Ovary (tissue), 9 donors: ENCODE results near the gene STK11IP. TPM values are rescaled to one million over a fixed set of nuclear protein-coding genes. Genes with fewer than 3 reads are reported as not detected.

ENCODE experiments used
- DNase-seq, 5 donors: peaks; one replicate each; pipeline ENCODE4 v3.0.0-alpha.2; 2019 to 2020
- H3K27ac ChIP-seq, 2 donors: fragments of 200-600 bp; one replicate each; pipeline versions ENCODE4 v1.5.1 to v1.8.0; 2019 to 2022
- H3K27me3 ChIP-seq: fragments of 200-600 bp; one replicate; pipeline ENCODE4 v1.8.0; 2022
- H3K36me3 ChIP-seq: fragments of 200-600 bp; sonication (generic); one replicate; pipeline ENCODE4 v1.5.1; 2019
- H3K4me1 ChIP-seq: one replicate; pipeline ENCODE4 v1.8.1; 2013; ENCODE audit warnings: mild to moderate bottlenecking, moderate library complexity; ENCODE audit not compliant: insufficient read depth
- H3K4me3 ChIP-seq: fragments of 200-600 bp; sonication (generic); one replicate; pipeline ENCODE4 v1.5.1; 2017
- H3K9me3 ChIP-seq, 2 donors: fragments of 200-600 bp in 1 of 2; sonication (generic) in 1 of 2; one replicate each; pipeline versions ENCODE4 v1.5.1 to v1.8.1; 2013 to 2019; ENCODE audit warnings: mild to moderate bottlenecking in 1 of 2, moderate library complexity in 1 of 2
- EP300 ChIP-seq: sonication (generic); formaldehyde crosslinking; IDR thresholded peaks from one replicate; pipeline ENCODE4 v1.6.1; 2017; ENCODE audit warnings: antibody characterized with exemption
- POLR2A ChIP-seq: fragments of 450-650 bp; IDR thresholded peaks from one replicate; pipeline ENCODE4 v1.6.1; 2017; ENCODE audit warnings: antibody characterized with exemption, mild to moderate bottlenecking, moderate library complexity
- WGBS, 3 donors: extraction: QIAGEN DNeasy Blood & Tissue Kit in 1 of 3; methylation state at CpG; one replicate each; pipeline versions ENCODE4 v1.1.5 to v1.1.7; 2013 to 2017; 5-methylcytosine and 5-hydroxymethylcytosine counted together
- intact Hi-C, 4 donors: fragments of 100-400 bp; cut with DNase I; formaldehyde crosslinking; loops; one replicate each; pipeline versions ENCODE4 v1.11.0 to v1.15.1; 2022 to 2023
- polyA plus RNA-seq, 2 donors: library from polyadenylated mRNA; stranded (reverse); fragments of 200-250 nt in 1 of 2; fragments of 350-450 nt in 1 of 2; fragmentation: Illumina TruSeq in 1 of 2; extraction: RNeasy Lipid Tissue Mini Kit (QIAGEN cat#74804) in 1 of 2; gene quantifications; one replicate each; pipeline ENCODE4 v1.2.3, GENCODE V29; 2013 to 2014
- total RNA-seq, 7 donors: library from RNA; depleted of rRNA in 2 of 7; stranded (reverse); fragments of >200 nt in 2 of 7; fragmentation: NEBNext Ultra II Directional in 3 of 7; extraction: Animal tissue kit (Norgen Biotek cat#: 25700) in 3 of 7; gene quantifications; one replicate each; pipeline versions ENCODE4 v1.1.0 to v1.2.4, GENCODE V29; 2016 to 2023
- TF ChIP-seq, protein P1 (sequence below), 3 donors: fragments of 450-650 bp in 2 of 3; fragments of 200-600 bp in 1 of 3; IDR thresholded peaks; one replicate each; pipeline versions ENCODE4 v1.5.1 to v1.8.0; 2016 to 2022; ENCODE audit warnings: antibody characterized with exemption in 3 of 3, mild to moderate bottlenecking in 1 of 3
- donor health status: DM: no; HTN: no; CAD: no; lungs with moderate emphysema.
- donor health status: DM: no; HTN: no; CAD: no.
- donor health status: Bipolar disorder and iron deficiency.
- donor health status: DM: yes; HTN: yes; CAD: no.
- donor health status: DM: no; HTN: no; CAD: no.
- donor health status: DM: yes; HTN: yes; CAD: no.

The STK11IP gene
- total and polyA plus RNA-seq, 9 donors, result 9.2 to 73.7 (median 43.8) TPM

- intact Hi-C loops, result no loop called here
- H3K4me3 ChIP-seq, result no peak overlapping the region
- no peak overlapping the region for H3K27ac ChIP-seq
- no peaks in the 10 kb centered on the region for H3K27me3 ChIP-seq
- no peak for TF ChIP-seq EP300
- TF ChIP-seq, protein P1, sequence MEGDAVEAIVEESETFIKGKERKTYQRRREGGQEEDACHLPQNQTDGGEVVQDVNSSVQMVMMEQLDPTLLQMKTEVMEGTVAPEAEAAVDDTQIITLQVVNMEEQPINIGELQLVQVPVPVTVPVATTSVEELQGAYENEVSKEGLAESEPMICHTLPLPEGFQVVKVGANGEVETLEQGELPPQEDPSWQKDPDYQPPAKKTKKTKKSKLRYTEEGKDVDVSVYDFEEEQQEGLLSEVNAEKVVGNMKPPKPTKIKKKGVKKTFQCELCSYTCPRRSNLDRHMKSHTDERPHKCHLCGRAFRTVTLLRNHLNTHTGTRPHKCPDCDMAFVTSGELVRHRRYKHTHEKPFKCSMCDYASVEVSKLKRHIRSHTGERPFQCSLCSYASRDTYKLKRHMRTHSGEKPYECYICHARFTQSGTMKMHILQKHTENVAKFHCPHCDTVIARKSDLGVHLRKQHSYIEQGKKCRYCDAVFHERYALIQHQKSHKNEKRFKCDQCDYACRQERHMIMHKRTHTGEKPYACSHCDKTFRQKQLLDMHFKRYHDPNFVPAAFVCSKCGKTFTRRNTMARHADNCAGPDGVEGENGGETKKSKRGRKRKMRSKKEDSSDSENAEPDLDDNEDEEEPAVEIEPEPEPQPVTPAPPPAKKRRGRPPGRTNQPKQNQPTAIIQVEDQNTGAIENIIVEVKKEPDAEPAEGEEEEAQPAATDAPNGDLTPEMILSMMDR (IDR thresholded peaks at IDR 0.05), result no peak
- no peak for TF ChIP-seq POLR2A
- no peaks in the 10 kb centered on the region for H3K4me1 ChIP-seq
- H3K36me3 ChIP-seq, result no peaks in the 10 kb centered on the region
- no peaks in the 10 kb centered on the region for H3K9me3 ChIP-seq
- no peak for DNase-seq
Observed at GRCh38 chr2:219662566-219662965, 64.9 kb downstream of the STK11IP start.

DNA sequence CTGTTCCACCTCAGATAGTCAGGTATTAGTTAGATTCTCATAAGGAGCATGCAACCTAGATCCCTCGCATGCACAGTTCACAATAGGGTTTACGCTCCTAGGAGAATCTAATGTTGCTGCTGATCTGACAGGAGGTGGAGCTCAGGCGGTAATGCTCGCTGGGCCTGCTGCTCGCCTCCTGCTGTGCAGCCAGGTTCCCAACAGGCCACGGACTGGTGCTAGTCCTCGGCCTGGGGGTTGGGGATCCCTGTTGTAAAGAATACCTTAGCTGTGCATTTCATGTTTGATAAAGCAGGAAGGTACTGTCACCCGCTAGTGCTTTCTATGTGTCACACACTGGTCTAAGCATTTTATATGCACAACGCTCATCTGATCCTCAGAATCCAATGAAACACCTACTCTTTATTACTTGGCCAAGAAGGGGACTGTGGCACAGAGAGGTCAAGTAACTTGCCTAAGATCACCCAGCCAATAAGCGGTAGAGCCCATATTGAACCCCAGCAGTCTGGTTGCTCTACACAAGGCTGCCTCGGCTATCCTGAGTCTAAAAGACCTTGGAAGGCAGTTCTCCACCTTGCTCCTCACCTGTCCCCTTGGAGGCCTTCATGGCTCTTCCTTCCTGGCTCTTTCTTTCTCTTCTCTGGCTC, 65.6 kb downstream of the STK11IP start:
- Histone ChIP-seq H3K4me1 (no peaks in the 10 kb centered on the region), H3K4me3 (no peak overlapping the region), H3K27ac (no peak overlapping the region), H3K27me3 (no peaks in the 10 kb centered on the region), H3K36me3 (no peaks in the 10 kb centered on the region), H3K9me3 (no peaks in the 10 kb centered on the region)
- no peak for DNase-seq
- intact Hi-C loops, result no loop called here
- TF ChIP-seq POLR2A (no peak), EP300 (no peak)
- TF ChIP-seq, protein P1 (IDR thresholded peaks at IDR 0.05), result no peak
- WGBS, 3 donors, result 86 to 89% (median 87%) methylated on average over 11 of the region's 11 CpGs

DNA sequence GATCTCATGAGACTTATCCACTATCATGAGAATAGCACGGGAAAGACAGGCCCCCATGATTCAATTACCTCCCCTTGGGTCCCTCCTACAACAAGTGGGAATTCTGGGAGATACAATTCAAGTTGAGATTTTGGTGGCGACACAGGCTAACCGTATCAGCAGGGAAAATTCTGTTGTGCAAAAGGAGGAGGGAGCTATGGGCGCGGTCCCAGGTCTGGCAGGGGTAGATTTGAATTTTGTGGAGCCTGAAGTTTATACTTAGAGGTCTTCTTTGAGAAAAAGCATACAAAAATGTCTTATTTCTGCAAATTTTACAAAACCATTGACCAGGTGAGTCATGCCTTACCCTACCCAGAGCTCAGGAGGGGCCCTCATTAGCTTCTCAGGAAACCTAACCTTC, 66.4 kb downstream of the STK11IP start:
- no peak overlapping the region for H3K27ac ChIP-seq
- no peaks in the 10 kb centered on the region for H3K27me3 ChIP-seq
- H3K9me3 ChIP-seq, result no peaks in the 10 kb centered on the region
- H3K4me1 ChIP-seq, result no peaks in the 10 kb centered on the region
- TF ChIP-seq, protein P1 (IDR thresholded peaks at IDR 0.05), result no peak
- TF ChIP-seq POLR2A (no peak), EP300 (no peak)
- WGBS, 3 donors, result 95 to 99% (median 96%) methylated on average over 5 of the region's 5 CpGs
- no peaks in the 10 kb centered on the region for H3K36me3 ChIP-seq
- H3K4me3 ChIP-seq, result no peak overlapping the region
- no peak for DNase-seq
- intact Hi-C loops, result no loop called here

GRCh38 chr2:219664944-219665343, 67.3 kb downstream of the STK11IP start:
- no peak overlapping the region for H3K27ac ChIP-seq

More at GRCh38 chr2:219664944-219665343, 67.3 kb downstream of the STK11IP start:
- TF ChIP-seq, protein P1 (IDR thresholded peaks at IDR 0.05), result no peak
- TF ChIP-seq EP300 (no peak), POLR2A (no peak)
- Histone ChIP-seq H3K9me3 (no peaks in the 10 kb centered on the region), H3K36me3 (no peaks in the 10 kb centered on the region), H3K4me1 (no peaks in the 10 kb centered on the region), H3K27me3 (no peaks in the 10 kb centered on the region), H3K4me3 (no peak overlapping the region)
- intact Hi-C loops, result no loop called here
- 5 to 12% (median 9%) methylated on average over 4 of the region's 4 CpGs for WGBS, 3 donors
- peak; percentile 79 to 86 (median 84) for DNase-seq
